SK-N-SH treated with all-trans-retinoic acid at 6 μM for 48 hours (cell line): ENCODE measurements around the gene HADHB.

ENCODE experiments used
- ATAC-seq: fragments of 200-7000 bp; cut with Tn5 transposase; 3 replicates; pipeline ENCODE4 v1.9.1; 2020; ENCODE audit warnings: mild to moderate bottlenecking, moderate library complexity
- BACH2 ChIP-seq: fragments of 250-450 bp; sonication (Bioruptor Pico); IDR thresholded peaks from 2 replicates; pipeline ENCODE4 v1.9.0; 2021; ENCODE audit warnings: mild to moderate bottlenecking, borderline replicate concordance
- CSDC2 ChIP-seq: fragments of 250-450 bp; sonication (Bioruptor Pico); IDR thresholded peaks from 2 replicates; pipeline ENCODE4 v1.5.0; 2020; ENCODE audit warnings: mild to moderate bottlenecking, moderate library complexity
- ESRRG ChIP-seq: fragments of 250-450 bp; sonication (Bioruptor Pico); IDR thresholded peaks from 2 replicates; pipeline ENCODE4 v1.6.1; 2021; ENCODE audit warnings: mild to moderate bottlenecking
- GLIS3 ChIP-seq: fragments of 250-450 bp; sonication (Bioruptor Pico); IDR thresholded peaks from 2 replicates; pipeline ENCODE4 v1.5.0; 2020; ENCODE audit warnings: mild to moderate bottlenecking, moderate library complexity
- ISL1 ChIP-seq: fragments of 250-450 bp; sonication (Bioruptor Pico); IDR thresholded peaks from 2 replicates; pipeline ENCODE4 v2.1.2; 2022; ENCODE audit warnings: mild to moderate bottlenecking, moderate library complexity
- OSR1 ChIP-seq: fragments of 250-450 bp; sonication (Bioruptor Pico); IDR thresholded peaks from 2 replicates; pipeline ENCODE4 v1.8.0; 2022; ENCODE audit warnings: moderate library complexity, mild to moderate bottlenecking, inconsistent platforms
- PPARA ChIP-seq: fragments of 250-450 bp; sonication (Bioruptor Pico); IDR thresholded peaks from 2 replicates; pipeline ENCODE4 v1.5.0; 2020; ENCODE audit warnings: mild to moderate bottlenecking, borderline replicate concordance
- RARB ChIP-seq: fragments of 250-450 bp; sonication (Bioruptor Pico); IDR thresholded peaks from 2 replicates; pipeline ENCODE4 v1.8.0; 2021; ENCODE audit warnings: mild to moderate bottlenecking, moderate library complexity
- SNAI2 ChIP-seq: fragments of 250-450 bp; sonication (Bioruptor Pico); IDR thresholded peaks from 2 replicates; pipeline ENCODE4 v1.5.0; 2020; ENCODE audit warnings: mild to moderate bottlenecking, moderate library complexity
- TOX ChIP-seq: fragments of 250-450 bp; sonication (Bioruptor Pico); IDR thresholded peaks from 2 replicates; pipeline ENCODE4 v1.8.0; 2021; ENCODE audit warnings: mild to moderate bottlenecking, moderate library complexity, borderline replicate concordance
- ZC3H10 ChIP-seq: fragments of 250-450 bp; sonication (Bioruptor Pico); IDR thresholded peaks from 2 replicates; pipeline ENCODE4 v1.5.1; 2021; ENCODE audit warnings: mild to moderate bottlenecking, moderate library complexity
- ZFP3 ChIP-seq: fragments of 250-450 bp; sonication (Bioruptor Pico); IDR thresholded peaks from 2 replicates; pipeline ENCODE4 v1.5.0; 2020; ENCODE audit warnings: mild to moderate bottlenecking, moderate library complexity
- ZFP30 ChIP-seq: fragments of 450-650 bp; formaldehyde crosslinking; IDR thresholded peaks from 2 replicates; pipeline ENCODE4 v1.5.0; 2022; ENCODE audit warnings: mild to moderate bottlenecking, moderate library complexity
- ZNF565 ChIP-seq: fragments of 450-650 bp; formaldehyde crosslinking; conservative IDR thresholded peaks from 2 replicates; pipeline ENCODE4 v1.5.0; 2020; ENCODE audit warnings: low read depth, mild to moderate bottlenecking, moderate library complexity
- ZNF8 ChIP-seq: fragments of 450-650 bp; formaldehyde crosslinking; IDR thresholded peaks from 2 replicates; pipeline ENCODE4 v1.5.0; 2020; ENCODE audit warnings: mild to moderate bottlenecking, moderate library complexity
- TF ChIP-seq, protein P1 (sequence below): fragments of 250-450 bp; sonication (Bioruptor Pico); IDR thresholded peaks from 2 replicates; pipeline ENCODE4 v1.8.0; 2021; ENCODE audit warnings: low read depth, mild to moderate bottlenecking, moderate library complexity, borderline replicate concordance
- TF ChIP-seq, protein P2 (sequence below): fragments of 250-450 bp; sonication (Bioruptor Pico); IDR thresholded peaks from 2 replicates; pipeline ENCODE4 v1.8.0; 2020; ENCODE audit warnings: mild to moderate bottlenecking, moderate library complexity, borderline replicate concordance
- TF ChIP-seq, protein P3 (sequence below): fragments of 250-450 bp; sonication (Bioruptor Pico); IDR thresholded peaks from 2 replicates; pipeline ENCODE4 v1.5.1; 2021; ENCODE audit warnings: mild to moderate bottlenecking, moderate library complexity
- TF ChIP-seq, protein P4 (sequence below): fragments of 250-450 bp; sonication (Bioruptor Pico); IDR thresholded peaks from 2 replicates; pipeline ENCODE4 v1.5.1; 2020; ENCODE audit warnings: low read depth, mild to moderate bottlenecking, moderate library complexity

The HADHB gene

DNA sequence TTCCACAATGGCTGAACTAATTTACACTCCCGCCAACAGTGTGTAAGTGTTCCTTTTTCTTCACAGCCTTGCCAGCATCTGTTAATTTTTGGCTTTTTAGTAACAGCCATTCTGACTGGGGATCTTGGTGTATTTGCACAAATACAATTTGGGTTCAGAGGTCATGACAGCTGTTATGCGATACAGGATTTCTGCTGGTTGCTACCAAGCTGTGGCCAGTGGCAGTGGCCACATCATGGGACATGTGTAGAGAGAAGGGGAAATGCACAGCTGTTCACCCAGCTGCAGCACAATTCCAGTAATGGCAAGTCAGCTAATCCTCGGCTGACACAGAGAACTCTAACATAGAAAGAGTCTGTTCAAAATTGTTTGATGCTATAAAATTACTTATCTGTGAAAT, 80.2 kb downstream of the HADHB start:
- TF ChIP-seq RARB (no peak), ISL1 (no peak), CSDC2 (CRISPR knock-in tag) (no peak), OSR1 (no peak)
- no peak for ATAC-seq

DNA sequence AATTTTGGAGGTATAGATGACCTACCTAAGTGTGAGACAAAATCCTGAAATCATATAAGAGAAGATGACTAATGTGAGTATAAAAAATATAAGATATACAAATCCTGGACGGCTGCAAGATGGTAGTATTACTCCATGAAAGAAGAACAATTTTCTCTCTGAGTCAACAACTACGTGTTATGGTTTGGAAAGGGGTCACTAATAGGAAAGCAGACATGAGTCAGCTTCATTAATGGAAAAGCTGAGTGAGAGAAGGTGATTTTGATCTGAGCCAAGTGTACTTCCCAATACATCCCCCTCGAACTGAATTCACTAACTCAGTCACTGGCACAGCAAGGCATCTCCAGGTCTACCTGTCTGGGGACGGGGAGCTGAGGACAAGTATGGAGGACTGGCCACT, 81.1 kb downstream of the HADHB start:
- ATAC-seq: no peak
- TF ChIP-seq ESRRG (CRISPR knock-in tag): no peak
- TF ChIP-seq SNAI2 (CRISPR knock-in tag): no peak
- no peak for TF ChIP-seq TOX (CRISPR knock-in tag)
- TF ChIP-seq, protein P1, sequence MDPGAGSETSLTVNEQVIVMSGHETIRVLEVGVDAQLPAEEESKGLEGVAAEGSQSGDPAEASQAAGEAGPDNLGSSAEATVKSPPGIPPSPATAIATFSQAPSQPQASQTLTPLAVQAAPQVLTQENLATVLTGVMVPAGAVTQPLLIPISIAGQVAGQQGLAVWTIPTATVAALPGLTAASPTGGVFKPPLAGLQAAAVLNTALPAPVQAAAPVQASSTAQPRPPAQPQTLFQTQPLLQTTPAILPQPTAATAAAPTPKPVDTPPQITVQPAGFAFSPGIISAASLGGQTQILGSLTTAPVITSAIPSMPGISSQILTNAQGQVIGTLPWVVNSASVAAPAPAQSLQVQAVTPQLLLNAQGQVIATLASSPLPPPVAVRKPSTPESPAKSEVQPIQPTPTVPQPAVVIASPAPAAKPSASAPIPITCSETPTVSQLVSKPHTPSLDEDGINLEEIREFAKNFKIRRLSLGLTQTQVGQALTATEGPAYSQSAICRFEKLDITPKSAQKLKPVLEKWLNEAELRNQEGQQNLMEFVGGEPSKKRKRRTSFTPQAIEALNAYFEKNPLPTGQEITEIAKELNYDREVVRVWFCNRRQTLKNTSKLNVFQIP (CRISPR knock-in tag): no peak
- TF ChIP-seq ZC3H10 (CRISPR knock-in tag): no peak
- TF ChIP-seq ZNF8: no peak
- TF ChIP-seq, protein P2, sequence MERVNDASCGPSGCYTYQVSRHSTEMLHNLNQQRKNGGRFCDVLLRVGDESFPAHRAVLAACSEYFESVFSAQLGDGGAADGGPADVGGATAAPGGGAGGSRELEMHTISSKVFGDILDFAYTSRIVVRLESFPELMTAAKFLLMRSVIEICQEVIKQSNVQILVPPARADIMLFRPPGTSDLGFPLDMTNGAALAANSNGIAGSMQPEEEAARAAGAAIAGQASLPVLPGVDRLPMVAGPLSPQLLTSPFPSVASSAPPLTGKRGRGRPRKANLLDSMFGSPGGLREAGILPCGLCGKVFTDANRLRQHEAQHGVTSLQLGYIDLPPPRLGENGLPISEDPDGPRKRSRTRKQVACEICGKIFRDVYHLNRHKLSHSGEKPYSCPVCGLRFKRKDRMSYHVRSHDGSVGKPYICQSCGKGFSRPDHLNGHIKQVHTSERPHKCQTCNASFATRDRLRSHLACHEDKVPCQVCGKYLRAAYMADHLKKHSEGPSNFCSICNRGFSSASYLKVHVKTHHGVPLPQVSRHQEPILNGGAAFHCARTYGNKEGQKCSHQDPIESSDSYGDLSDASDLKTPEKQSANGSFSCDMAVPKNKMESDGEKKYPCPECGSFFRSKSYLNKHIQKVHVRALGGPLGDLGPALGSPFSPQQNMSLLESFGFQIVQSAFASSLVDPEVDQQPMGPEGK (CRISPR knock-in tag): no peak
- TF ChIP-seq, all 23 proteins: peak for 0

DNA sequence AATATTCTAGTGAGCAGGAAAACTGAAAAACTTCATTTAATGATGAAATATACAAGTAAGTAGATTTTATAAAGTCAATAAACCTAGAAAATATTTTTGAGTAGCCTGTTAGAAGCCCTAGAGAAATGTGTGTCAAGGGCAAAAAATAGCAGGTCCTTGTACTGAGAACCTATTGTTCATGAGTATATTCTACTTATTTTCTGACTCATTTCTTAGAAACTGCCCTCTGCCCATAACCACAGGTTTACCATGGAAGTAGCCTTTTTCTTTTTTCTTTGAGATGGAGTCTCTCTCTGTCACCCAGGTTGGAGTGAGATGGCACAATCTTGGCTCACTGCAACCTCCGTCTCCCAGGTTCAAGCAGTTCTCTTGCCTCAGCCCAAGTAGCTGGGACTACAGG, 81.8 kb downstream of the HADHB start:
- no peak for ATAC-seq
- TF ChIP-seq ISL1 (no peak), ZNF8 (no peak), GLIS3 (CRISPR knock-in tag) (no peak), PPARA (CRISPR knock-in tag) (no peak), ESRRG (CRISPR knock-in tag) (no peak), OSR1 (no peak), ZNF565 (CRISPR knock-in tag) (no peak), ZFP3 (no peak), TOX (CRISPR knock-in tag) (no peak), ZFP30 (no peak), BACH2 (CRISPR knock-in tag) (no peak), SNAI2 (CRISPR knock-in tag) (no peak)
- TF ChIP-seq, protein P2 (CRISPR knock-in tag): no peak
- TF ChIP-seq, protein P3, sequence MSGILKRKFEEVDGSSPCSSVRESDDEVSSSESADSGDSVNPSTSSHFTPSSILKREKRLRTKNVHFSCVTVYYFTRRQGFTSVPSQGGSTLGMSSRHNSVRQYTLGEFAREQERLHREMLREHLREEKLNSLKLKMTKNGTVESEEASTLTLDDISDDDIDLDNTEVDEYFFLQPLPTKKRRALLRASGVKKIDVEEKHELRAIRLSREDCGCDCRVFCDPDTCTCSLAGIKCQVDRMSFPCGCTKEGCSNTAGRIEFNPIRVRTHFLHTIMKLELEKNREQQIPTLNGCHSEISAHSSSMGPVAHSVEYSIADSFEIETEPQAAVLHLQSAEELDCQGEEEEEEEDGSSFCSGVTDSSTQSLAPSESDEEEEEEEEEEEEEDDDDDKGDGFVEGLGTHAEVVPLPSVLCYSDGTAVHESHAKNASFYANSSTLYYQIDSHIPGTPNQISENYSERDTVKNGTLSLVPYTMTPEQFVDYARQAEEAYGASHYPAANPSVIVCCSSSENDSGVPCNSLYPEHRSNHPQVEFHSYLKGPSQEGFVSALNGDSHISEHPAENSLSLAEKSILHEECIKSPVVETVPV (CRISPR knock-in tag): no peak
- TF ChIP-seq, protein P4, sequence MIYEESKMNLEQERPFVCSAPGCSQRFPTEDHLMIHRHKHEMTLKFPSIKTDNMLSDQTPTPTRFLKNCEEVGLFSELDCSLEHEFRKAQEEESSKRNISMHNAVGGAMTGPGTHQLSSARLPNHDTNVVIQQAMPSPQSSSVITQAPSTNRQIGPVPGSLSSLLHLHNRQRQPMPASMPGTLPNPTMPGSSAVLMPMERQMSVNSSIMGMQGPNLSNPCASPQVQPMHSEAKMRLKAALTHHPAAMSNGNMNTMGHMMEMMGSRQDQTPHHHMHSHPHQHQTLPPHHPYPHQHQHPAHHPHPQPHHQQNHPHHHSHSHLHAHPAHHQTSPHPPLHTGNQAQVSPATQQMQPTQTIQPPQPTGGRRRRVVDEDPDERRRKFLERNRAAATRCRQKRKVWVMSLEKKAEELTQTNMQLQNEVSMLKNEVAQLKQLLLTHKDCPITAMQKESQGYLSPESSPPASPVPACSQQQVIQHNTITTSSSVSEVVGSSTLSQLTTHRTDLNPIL (CRISPR knock-in tag): no peak
- TF ChIP-seq, protein P1 (CRISPR knock-in tag): no peak
